HL-60 (cell line): ENCODE data around the gene PAQR8.

Source experiments
- GABPA ChIP-seq: IDR thresholded peaks from 2 replicates; pipeline ENCODE4 v1.6.1; 2012; ENCODE audit warnings: low read depth
- POLR2AphosphoS5 ChIP-seq: IDR thresholded peaks from 2 replicates; pipeline ENCODE4 v1.6.1; 2012; ENCODE audit warnings: low read depth
- TF ChIP-seq, protein P1 (sequence below): IDR thresholded peaks from one replicate; pipeline ENCODE4 v1.5.1; 2011; ENCODE audit warnings: low read length, control low read depth, inconsistent platforms; ENCODE audit not compliant: insufficient read depth

DNA sequence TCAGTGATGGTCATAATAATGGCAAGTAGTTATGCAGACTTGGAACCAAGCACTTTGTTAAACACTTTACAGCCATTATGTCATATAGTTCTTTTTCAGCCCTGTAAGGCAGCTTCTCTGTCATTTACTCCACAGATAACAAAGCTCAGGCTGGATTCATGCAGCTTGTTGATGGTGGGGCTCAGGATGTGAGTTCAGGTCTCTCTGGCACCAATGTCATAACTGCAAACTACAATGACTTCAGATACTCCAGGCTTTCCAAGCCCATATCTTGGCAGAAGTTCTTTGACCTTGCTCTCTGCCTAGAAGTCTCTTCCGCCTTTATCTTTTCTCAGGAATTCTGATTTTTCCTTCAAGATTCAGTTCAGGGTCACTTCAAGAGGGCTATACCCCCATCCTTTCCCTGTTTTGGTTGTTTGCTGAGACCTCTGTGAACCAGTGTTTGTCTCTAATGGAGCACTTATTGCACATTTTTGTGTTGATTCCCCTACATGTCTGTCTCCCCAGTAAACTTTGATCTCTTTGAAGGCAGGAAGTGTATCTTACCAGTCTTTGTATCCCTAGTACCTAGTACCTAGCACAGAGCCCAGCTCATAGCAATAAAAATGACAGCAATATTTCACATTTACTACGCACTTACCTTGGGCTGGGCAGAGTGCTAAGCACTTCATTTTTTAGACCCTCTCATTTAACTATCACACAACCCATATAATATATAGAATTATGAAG lies 38.5 kb downstream of the PAQR8 start:
- TF ChIP-seq, protein P1, sequence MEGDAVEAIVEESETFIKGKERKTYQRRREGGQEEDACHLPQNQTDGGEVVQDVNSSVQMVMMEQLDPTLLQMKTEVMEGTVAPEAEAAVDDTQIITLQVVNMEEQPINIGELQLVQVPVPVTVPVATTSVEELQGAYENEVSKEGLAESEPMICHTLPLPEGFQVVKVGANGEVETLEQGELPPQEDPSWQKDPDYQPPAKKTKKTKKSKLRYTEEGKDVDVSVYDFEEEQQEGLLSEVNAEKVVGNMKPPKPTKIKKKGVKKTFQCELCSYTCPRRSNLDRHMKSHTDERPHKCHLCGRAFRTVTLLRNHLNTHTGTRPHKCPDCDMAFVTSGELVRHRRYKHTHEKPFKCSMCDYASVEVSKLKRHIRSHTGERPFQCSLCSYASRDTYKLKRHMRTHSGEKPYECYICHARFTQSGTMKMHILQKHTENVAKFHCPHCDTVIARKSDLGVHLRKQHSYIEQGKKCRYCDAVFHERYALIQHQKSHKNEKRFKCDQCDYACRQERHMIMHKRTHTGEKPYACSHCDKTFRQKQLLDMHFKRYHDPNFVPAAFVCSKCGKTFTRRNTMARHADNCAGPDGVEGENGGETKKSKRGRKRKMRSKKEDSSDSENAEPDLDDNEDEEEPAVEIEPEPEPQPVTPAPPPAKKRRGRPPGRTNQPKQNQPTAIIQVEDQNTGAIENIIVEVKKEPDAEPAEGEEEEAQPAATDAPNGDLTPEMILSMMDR: no peak
- TF ChIP-seq GABPA (no peak), POLR2AphosphoS5 (no peak)
